HepG2 (cell line): ENCODE results near the gene HRC. TPM values are rescaled to one million over a fixed set of nuclear protein-coding genes. Genes with fewer than 3 reads are reported as not detected.

Source experiments
- ATAC-seq: fragments of 200-7000 bp; cut with Tn5 transposase; 3 replicates; pipeline ENCODE4 v1.9.1; 2020; ENCODE audit warnings: mild to moderate bottlenecking, moderate library complexity
- BruUV-seq: library from RNA; stranded (reverse); fragments of 400-500 nt; replicated peaks from 2 replicates; lab custom pipeline; 2021; lab: Mats Ljungman, UMichigan
- CTCF ChIA-PET: fragments of 300-600 bp; formaldehyde crosslinking; extraction: SDS; loops from one replicate; lab custom pipeline; 2021; ENCODE audit warnings: low total read pairs, inconsistent platforms, low intra/inter-chr PET ratio; lab: Yijun Ruan, JAX
- POLR2A ChIA-PET: fragments of 350-600 bp; sonication (Branson Sonifier 250); formaldehyde crosslinking; loops from one replicate; lab custom pipeline; 2020; ENCODE audit warnings: antibody characterized with exemption, inconsistent platforms; lab: Yijun Ruan, JAX
- DNase-seq: peaks from one replicate; pipeline ENCODE4 v3.0.0-alpha.2; 2015; ENCODE audit warnings: low spot score
- FAIRE-seq: peaks from 3 replicates; lab custom pipeline; 2011; peaks lifted over from hg19 to GRCh38; lab: Jason Lieb, UNC
- H2AFZ ChIP-seq: one replicate; pipeline ENCODE4 v1.6.1; 2011; ENCODE audit warnings: low read length, inconsistent platforms
- H3K27ac ChIP-seq: fragments of 300-600 bp; 3 replicates; pipeline ENCODE4 v1.8.0; 2011; ENCODE audit warnings: mixed run types, mild to moderate bottlenecking, mixed read lengths, low read length, inconsistent platforms; ENCODE audit not compliant: insufficient read depth; ENCODE audit errors: extremely low read length
- H3K27me3 ChIP-seq, 2 experiments: fragments of 200-600 bp in 1 of 2; 2 replicates in 1 of 2; 3 replicates in 1 of 2; pipeline versions ENCODE4 v1.6.0 to v1.8.0; 2011; ENCODE audit warnings: low read length in 2 of 2, mild to moderate bottlenecking in 2 of 2, moderate library complexity in 2 of 2, inconsistent platforms in 1 of 2; ENCODE audit not compliant: insufficient read depth in 2 of 2, control insufficient read depth in 1 of 2
- H3K36me3 ChIP-seq, 2 experiments: fragments of 200-600 bp in 1 of 2; replicated peaks in 1 of 2; 2 replicates in 1 of 2; 3 replicates in 1 of 2; pipeline versions ENCODE4 v1.5.1 to v1.8.0; 2011; ENCODE audit warnings: low read length in 2 of 2, inconsistent platforms in 1 of 2; ENCODE audit not compliant: insufficient read depth in 2 of 2, control insufficient read depth in 1 of 2
- H3K4me1 ChIP-seq: 2 replicates; pipeline ENCODE4 v1.5.1; 2012; ENCODE audit warnings: low read length, inconsistent platforms; ENCODE audit not compliant: insufficient read depth
- H3K4me2 ChIP-seq: 2 replicates; pipeline ENCODE4 v1.6.0; 2011; ENCODE audit warnings: low read depth, low read length, inconsistent platforms
- H3K4me3 ChIP-seq, 3 experiments: fragments of 200-600 bp in 1 of 3; sonication (generic), shearing (Covaris generic) in 1 of 3; replicated peaks in 1 of 3; 2 replicates each; pipeline ENCODE4 v1.5.1; 2011 to 2016; ENCODE audit warnings: low read length in 3 of 3, inconsistent platforms in 2 of 3, low read depth in 2 of 3, mild to moderate bottlenecking in 2 of 3, control low read depth in 1 of 3, mixed read lengths in 1 of 3; ENCODE audit not compliant: insufficient read depth in 1 of 3
- H3K79me2 ChIP-seq: one replicate; pipeline ENCODE4 v1.6.1; 2011; ENCODE audit warnings: low read length, inconsistent platforms; ENCODE audit not compliant: insufficient read depth
- H3K9ac ChIP-seq: 2 replicates; pipeline ENCODE4 v1.6.0; 2011; ENCODE audit warnings: mild to moderate bottlenecking, low read depth, low read length, inconsistent platforms; ENCODE audit not compliant: insufficient read depth
- H3K9me3 ChIP-seq: 2 replicates; pipeline ENCODE4 v1.5.1; 2012; ENCODE audit warnings: mild to moderate bottlenecking, low read length
- H4K20me1 ChIP-seq: 2 replicates; pipeline ENCODE4 v1.6.0; 2011; ENCODE audit warnings: inconsistent platforms, mild to moderate bottlenecking, low read length, moderate library complexity; ENCODE audit not compliant: insufficient read depth
- CC2D1A ChIP-seq: sonication (generic); formaldehyde crosslinking; IDR thresholded peaks from 2 replicates; pipeline ENCODE4 v1.8.1; 2023; ENCODE audit warnings: mild to moderate bottlenecking, missing genetic modification reagents
- GATA4 ChIP-seq: sonication (generic); IDR thresholded peaks from 2 replicates; pipeline ENCODE4 v1.6.1; 2016; ENCODE audit warnings: antibody characterized with exemption, low read depth, borderline replicate concordance
- RCOR2 ChIP-seq: IDR thresholded peaks from 2 replicates; pipeline ENCODE4 v1.6.1; 2016; ENCODE audit warnings: missing biosample characterization, missing genetic modification reagents
- SP2 ChIP-seq: sonication (generic); formaldehyde crosslinking; IDR thresholded peaks from 2 replicates; pipeline ENCODE4 v1.5.1; 2020; ENCODE audit warnings: mild to moderate bottlenecking, missing genetic modification reagents
- TOE1 ChIP-seq: sonication (generic); formaldehyde crosslinking; IDR thresholded peaks from 2 replicates; pipeline ENCODE4 v1.4.0; 2020; ENCODE audit warnings: mild to moderate bottlenecking, missing genetic modification reagents
- ZNF234 ChIP-seq: sonication (generic); formaldehyde crosslinking; conservative IDR thresholded peaks from 2 replicates; pipeline ENCODE4 v1.5.1; 2020; ENCODE audit warnings: mild to moderate bottlenecking, missing genetic modification reagents
- WGBS: methylation state at CpG from one replicate; pipeline ENCODE4 v1.1.6; 2017; ENCODE audit warnings: low lambda C conversion rate; 5-methylcytosine and 5-hydroxymethylcytosine counted together
- in situ Hi-C: cut with HindIII; loops from 2 replicates; pipeline ENCODE4 v1.10.0; 2017; ENCODE audit warnings: low pct_unique_long_range_greater_than_20kb; ENCODE audit not compliant: extremely low pct_ligation_motif_present
- intact Hi-C: fragments of 100-400 bp; cut with micrococcal nuclease; formaldehyde crosslinking; loops from one replicate; pipeline ENCODE4 v1.10.0; 2022; ENCODE audit not compliant: unreplicated experiment
- polyA plus RNA-seq, 8 experiments: library from polyadenylated mRNA; depleted of rRNA in 3 of 8; stranded (reverse) in 7 of 8; unstranded in 1 of 8; fragments of >200 nt; fragmentation: Illumina TruSeq in 4 of 8; extraction: Trizol in 4 of 8; gene quantifications; 2 replicates each; pipeline versions ENCODE4 v1.2.1 to v1.2.3, GENCODE V29; 2011 to 2016; ENCODE audit warnings: low read depth in 4 of 8, missing spikeins in 1 of 8, mixed read lengths in 1 of 8; ENCODE audit not compliant: insufficient read depth in 1 of 8
- total RNA-seq, 5 experiments: library from RNA; depleted of rRNA; stranded (reverse); fragments of >200 nt; fragmentation: Illumina TruSeq; extraction: Trizol; gene quantifications; 2 replicates each; pipeline ENCODE4 v1.2.3, GENCODE V29; 2016; ENCODE audit warnings: low read depth in 1 of 5

Gene HRC
- total and polyA plus RNA-seq, 2 of the 13 experiments (the other 11 are each of a cell fraction or from before 2014, with no cell fraction given): 3.6 to 15.4 TPM

DNA sequence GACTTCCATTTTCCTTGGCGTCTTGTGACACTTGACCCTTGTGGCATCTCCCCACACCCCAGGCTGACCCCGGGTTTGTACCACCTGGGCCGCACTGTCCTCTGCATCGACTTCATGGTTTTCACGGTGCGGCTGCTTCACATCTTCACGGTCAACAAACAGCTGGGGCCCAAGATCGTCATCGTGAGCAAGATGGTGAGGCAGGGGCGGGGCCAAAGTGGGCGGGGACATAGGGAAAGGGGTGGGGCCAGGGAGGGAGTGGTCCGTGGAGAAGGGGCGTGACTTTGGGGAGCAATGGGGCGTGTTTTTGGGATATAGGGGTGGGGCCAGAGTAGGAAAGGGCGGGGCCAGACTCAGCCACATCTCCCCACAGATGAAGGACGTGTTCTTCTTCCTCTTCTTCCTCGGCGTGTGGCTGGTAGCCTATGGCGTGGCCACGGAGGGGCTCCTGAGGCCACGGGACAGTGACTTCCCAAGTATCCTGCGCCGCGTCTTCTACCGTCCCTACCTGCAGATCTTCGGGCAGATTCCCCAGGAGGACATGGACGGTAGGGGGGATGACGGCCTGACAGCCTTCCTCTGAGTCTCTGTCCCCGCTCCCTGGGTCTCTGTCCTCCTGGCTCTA is 45.2 kb upstream of the HRC start (continued):
- TF ChIP-seq CC2D1A (CRISPR knock-in tag) (no peak), SP2 (no peak)

- in situ Hi-C loops: loop anchor here (5.0 to 10.0 kb wide), 2 partner anchors 39 to 102 kb away; partner anchors contain the start of genes HRC and TRPM4
- Histone ChIP-seq H2AFZ (no peak overlapping the region), H3K4me2 (no peak overlapping the region), H3K9me3 (no peaks in the 10 kb centered on the region), H3K27ac (no peak overlapping the region), H3K36me3 (no peaks in the 10 kb centered on the region), H3K9ac (no peak overlapping the region), H3K27me3 (no peaks in the 10 kb centered on the region; a peak in 1 of 5 replicates), H3K4me3 (no peak overlapping the region), H3K4me1 (peaks cover 3% of the 10 kb centered on the region), H3K79me2 (no peaks in the 10 kb centered on the region), H4K20me1 (no peaks in the 10 kb centered on the region)
- no peak for DNase-seq
- ATAC-seq: no peak
- ChIA-PET POLR2A (no interaction called here), CTCF (no interaction called here)
- BruUV-seq: no TSS peak
- intact Hi-C loops: loop anchor here (5.0 kb wide), 1 partner anchor 69 kb away; no protein-coding TSS in a partner anchor
- no peak for TF ChIP-seq ZNF234
- TF ChIP-seq TOE1 (CRISPR knock-in tag): no peak
- TF ChIP-seq RCOR2 (CRISPR knock-in tag): no peak
- no peak for TF ChIP-seq GATA4
- no peak for FAIRE-seq
- 88% methylated on average over 29 of the region's 40 CpGs for WGBS
Measured at GRCh38 chr19:49196527-49197240, 41.5 kb upstream of the HRC start.
